B cell (primary cell): ENCODE measurements around the gene CPNE2. TPM values are rescaled to one million over a fixed set of nuclear protein-coding genes. Genes with fewer than 3 reads are reported as not detected.

Experiments
- ATAC-seq: fragments of 200-7000 bp; cut with Tn5 transposase; one replicate; pipeline ENCODE4 v1.10.0; 2021; ENCODE audit warnings: low read depth, mild to moderate bottlenecking, moderate number of reproducible peaks, moderate library complexity
- CTCF ChIA-PET: fragments of 350-600 bp; sonication (Branson Sonifier 250); formaldehyde crosslinking; loops from one replicate; lab custom pipeline; 2021; ENCODE audit warnings: antibody characterized with exemption, inconsistent platforms; lab: Charles Lee
- POLR2A ChIA-PET: fragments of 350-600 bp; sonication (Branson Sonifier 250); formaldehyde crosslinking; loops from one replicate; lab custom pipeline; 2021; ENCODE audit warnings: antibody characterized with exemption; lab: Charles Lee
- DNase-seq: peaks from one replicate; pipeline ENCODE4 v3.0.0; 2013
- H2AFZ ChIP-seq: 2 replicates; pipeline ENCODE4 v1.6.1; 2012; ENCODE audit warnings: mild to moderate bottlenecking, low read depth, low read length; ENCODE audit not compliant: insufficient read depth, poor library complexity, severe bottlenecking
- H3K27ac ChIP-seq, 2 donors: 1 replicate in 1 of 2; 2 replicates in 1 of 2; pipeline ENCODE4 v1.5.1; 2012 to 2013; ENCODE audit warnings: low read length in 2 of 2, mild to moderate bottlenecking in 2 of 2, moderate library complexity in 1 of 2
- H3K27me3 ChIP-seq, 4 experiments: fragments of 200-600 bp in 1 of 4; sonication (generic) in 1 of 4; replicated peaks in 1 of 4; 1 replicate in 2 of 4; 2 replicates in 2 of 4; pipeline versions ENCODE4 v1.6.1 to v1.7.0; 2013 to 2016; ENCODE audit warnings: low read length in 3 of 4, mild to moderate bottlenecking in 2 of 4, mixed read lengths in 1 of 4, moderate library complexity in 1 of 4; ENCODE audit not compliant: insufficient read depth in 4 of 4, control insufficient read depth in 3 of 4; ENCODE audit errors: control extremely low read depth in 1 of 4
- H3K36me3 ChIP-seq, 2 experiments: replicated peaks in 1 of 2; 1 replicate in 1 of 2; 2 replicates in 1 of 2; pipeline versions ENCODE4 v1.6.1 to v1.7.1; 2013; ENCODE audit warnings: low read length in 1 of 2; ENCODE audit not compliant: insufficient read depth in 2 of 2, control insufficient read depth in 1 of 2; ENCODE audit errors: control extremely low read depth in 1 of 2, extremely low read depth in 1 of 2
- H3K4me1 ChIP-seq, 2 donors: fragments of 200-600 bp in 1 of 2; sonication (generic) in 1 of 2; 1 replicate in 1 of 2; 2 replicates in 1 of 2; pipeline versions ENCODE4 v1.5.1 to v1.6.1; 2013 to 2017; ENCODE audit warnings: low read length in 2 of 2; ENCODE audit not compliant: control insufficient read depth in 2 of 2, insufficient read depth in 2 of 2
- H3K4me2 ChIP-seq: replicated peaks from 2 replicates; pipeline ENCODE3; 2012; ENCODE audit warnings: mild to moderate bottlenecking, low read depth, low read length; ENCODE audit not compliant: poor library complexity, severe bottlenecking
- H3K4me3 ChIP-seq, 5 experiments: fragments of 200-600 bp in 1 of 5; sonication (generic) in 1 of 5; 1 replicate in 3 of 5; 2 replicates in 2 of 5; pipeline versions ENCODE4 v1.5.1 to v1.7.0; 2011 to 2016; ENCODE audit warnings: low read length in 4 of 5, mild to moderate bottlenecking in 4 of 5, low read depth in 2 of 5, control low read depth in 1 of 5, moderate library complexity in 1 of 5; ENCODE audit not compliant: insufficient read depth in 1 of 5; ENCODE audit errors: control extremely low read depth in 1 of 5, extremely low read depth in 1 of 5
- H3K79me2 ChIP-seq: fragments of 200-600 bp; sonication (generic); one replicate; pipeline ENCODE4 v1.6.0; 2016; ENCODE audit warnings: low read length; ENCODE audit not compliant: control insufficient read depth, insufficient read depth
- H3K9ac ChIP-seq: fragments of 200-600 bp; sonication (generic); 2 replicates; pipeline ENCODE4 v1.6.1; 2017; ENCODE audit warnings: mild to moderate bottlenecking, low read length, moderate library complexity
- H3K9me3 ChIP-seq, 3 donors: one replicate each; pipeline versions ENCODE4 v1.6.1 to v1.7.1; 2013; ENCODE audit warnings: low read length in 2 of 3; ENCODE audit not compliant: control insufficient read depth in 2 of 3, insufficient read depth in 1 of 3; ENCODE audit errors: control extremely low read depth in 1 of 3
- H4K20me1 ChIP-seq: 2 replicates; pipeline ENCODE4 v1.6.0; 2012; ENCODE audit warnings: mild to moderate bottlenecking, low read length; ENCODE audit not compliant: insufficient read depth, control insufficient read depth, poor library complexity, severe bottlenecking
- H3K27ac Mint-ChIP-seq: one replicate; pipeline ENCODE4 v1.8.0; 2021; ENCODE audit warnings: mixed read lengths
- H3K27me3 Mint-ChIP-seq: one replicate; pipeline ENCODE4 v1.8.0; 2021; ENCODE audit warnings: mixed read lengths
- H3K4me1 Mint-ChIP-seq: one replicate; pipeline ENCODE4 v1.8.0; 2021; ENCODE audit warnings: mixed read lengths
- H3K4me3 Mint-ChIP-seq: one replicate; pipeline ENCODE4 v1.8.0; 2021; ENCODE audit warnings: mixed read lengths
- H3K9me3 Mint-ChIP-seq: one replicate; pipeline ENCODE4 v1.8.0; 2022; ENCODE audit warnings: mixed read lengths; ENCODE audit not compliant: insufficient read depth
- EZH2 ChIP-seq: IDR thresholded peaks from 2 replicates; pipeline ENCODE4 v1.6.1; 2012; ENCODE audit warnings: borderline replicate concordance, low read depth, mild to moderate bottlenecking, moderate library complexity, low read length; ENCODE audit not compliant: insufficient read depth, poor library complexity, severe bottlenecking
- WGBS: methylation state at CpG from one replicate; pipeline ENCODE4 v1.1.5; 2013; ENCODE audit warnings: missing lambda C conversion rate; ENCODE audit not compliant: insufficient coverage; 5-methylcytosine and 5-hydroxymethylcytosine counted together
- intact Hi-C: fragments of 100-400 bp; cut with micrococcal nuclease; formaldehyde crosslinking; loops from one replicate; pipeline ENCODE4 v1.10.0; 2022
- polyA plus RNA-seq: library from polyadenylated mRNA; depleted of rRNA; stranded (reverse); fragments of >200 nt; gene quantifications from 2 replicates; pipeline ENCODE4 v1.2.3, GENCODE V29; 2012
- total RNA-seq, 2 donors: library from RNA; stranded (reverse); fragments of 120-200 nt in 1 of 2; gene quantifications; 1 replicate in 1 of 2; 2 replicates in 1 of 2; pipeline versions ENCODE4 v1.2.3 to v1.2.4, GENCODE V29; 2013 to 2022
- TF ChIP-seq, protein P1 (sequence below): fragments of 200-600 bp; IDR thresholded peaks from one replicate; pipeline ENCODE4 v1.8.0; 2022; ENCODE audit warnings: antibody characterized with exemption, mild to moderate bottlenecking

The CPNE2 gene
- total and polyA plus RNA-seq, 2 donors (not counting 1 experiment from before 2014, with no cell fraction given) = 1.5 to 2.9 TPM

- Histone ChIP-seq H3K9me3 (no peaks in the 10 kb centered on the region), H3K27me3 (no peaks in the 10 kb centered on the region), H3K4me3 (no peak overlapping the region), H3K4me1 (peaks cover 53 to 56% of the 10 kb centered on the region in 2 donors), H3K27ac (no peak overlapping the region), H3K9ac (no peak overlapping the region), H3K79me2 (no peaks in the 10 kb centered on the region), H4K20me1 (no peaks in the 10 kb centered on the region), H3K36me3 (no peaks in the 10 kb centered on the region), H2AFZ (no peak overlapping the region), H3K4me2 (no peak overlapping the region)
- TF ChIP-seq EZH2 = no peak
- TF ChIP-seq, protein P1, sequence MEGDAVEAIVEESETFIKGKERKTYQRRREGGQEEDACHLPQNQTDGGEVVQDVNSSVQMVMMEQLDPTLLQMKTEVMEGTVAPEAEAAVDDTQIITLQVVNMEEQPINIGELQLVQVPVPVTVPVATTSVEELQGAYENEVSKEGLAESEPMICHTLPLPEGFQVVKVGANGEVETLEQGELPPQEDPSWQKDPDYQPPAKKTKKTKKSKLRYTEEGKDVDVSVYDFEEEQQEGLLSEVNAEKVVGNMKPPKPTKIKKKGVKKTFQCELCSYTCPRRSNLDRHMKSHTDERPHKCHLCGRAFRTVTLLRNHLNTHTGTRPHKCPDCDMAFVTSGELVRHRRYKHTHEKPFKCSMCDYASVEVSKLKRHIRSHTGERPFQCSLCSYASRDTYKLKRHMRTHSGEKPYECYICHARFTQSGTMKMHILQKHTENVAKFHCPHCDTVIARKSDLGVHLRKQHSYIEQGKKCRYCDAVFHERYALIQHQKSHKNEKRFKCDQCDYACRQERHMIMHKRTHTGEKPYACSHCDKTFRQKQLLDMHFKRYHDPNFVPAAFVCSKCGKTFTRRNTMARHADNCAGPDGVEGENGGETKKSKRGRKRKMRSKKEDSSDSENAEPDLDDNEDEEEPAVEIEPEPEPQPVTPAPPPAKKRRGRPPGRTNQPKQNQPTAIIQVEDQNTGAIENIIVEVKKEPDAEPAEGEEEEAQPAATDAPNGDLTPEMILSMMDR = no peak
- H3K27me3 Mint-ChIP-seq = no peaks in the 10 kb centered on the region
- WGBS = 79% methylated on average over 8 of the region's 10 CpGs
- ATAC-seq (no peak), DNase-seq (no peak)
- H3K4me3 Mint-ChIP-seq = no peak overlapping the region
- H3K27ac Mint-ChIP-seq = no peak overlapping the region
- H3K4me1 Mint-ChIP-seq = peaks cover 63% of the 10 kb centered on the region
- POLR2A ChIA-PET = no interaction called here
- no peaks in the 10 kb centered on the region for H3K9me3 Mint-ChIP-seq
- intact Hi-C loops = no loop called here
- CTCF ChIA-PET = interaction anchor here (1.2 kb wide), 1 partner anchor 48 kb away, joined by 3 read pairs; no protein-coding TSS in a partner anchor
These were observed 45.3 kb downstream of the CPNE2 start for GRCh38 chr16:57137566-57138273.

DNA sequence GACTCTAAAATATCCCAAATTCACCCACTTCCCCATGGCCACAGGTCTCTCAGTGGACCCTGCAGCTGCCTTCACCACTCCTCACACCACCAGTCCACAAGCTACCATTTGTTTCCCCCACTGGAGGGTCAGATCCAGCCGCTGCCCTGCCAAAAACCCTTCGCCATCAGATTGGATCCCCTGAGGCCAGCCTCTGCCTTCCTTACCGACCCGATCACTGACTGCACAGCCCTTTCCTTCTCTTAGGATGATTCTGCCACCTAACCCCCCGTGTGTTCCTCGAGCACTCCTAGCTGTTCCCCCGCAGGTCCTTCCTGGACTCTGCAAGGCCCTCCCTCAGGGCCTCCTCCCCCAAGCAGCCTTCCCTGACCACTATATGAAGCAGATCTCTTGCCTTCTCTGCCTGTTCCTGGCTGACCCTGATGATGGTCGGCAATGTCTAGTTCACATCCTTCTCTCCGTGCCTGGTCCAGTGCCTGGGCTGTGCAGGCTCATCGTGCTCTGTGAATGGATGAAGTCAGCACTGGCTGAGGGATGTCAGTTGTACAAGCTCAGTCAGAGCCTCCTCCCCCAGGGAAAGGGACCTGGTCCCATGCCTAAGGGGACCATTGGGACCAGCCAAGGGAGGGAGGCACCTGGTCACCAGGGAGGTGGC lies 46.0 kb downstream of the CPNE2 start:
- H3K4me1 Mint-ChIP-seq = peaks cover 63% of the 10 kb centered on the region
- no peak overlapping the region for H3K27ac Mint-ChIP-seq

More for the DNA sequence above, 46.0 kb downstream of the CPNE2 start:
- no peaks in the 10 kb centered on the region for H3K9me3 ChIP-seq
- intact Hi-C loops = no loop called here
- ChIA-PET POLR2A (no interaction called here), CTCF (interaction anchor here (1.2 kb wide), 1 partner anchor 49 kb away, joined by 3 read pairs; no protein-coding TSS in a partner anchor)
- no peak for ATAC-seq
- no peaks in the 10 kb centered on the region for H3K36me3 ChIP-seq
- H3K4me2 ChIP-seq = no peak overlapping the region
- no peaks in the 10 kb centered on the region for H3K9me3 Mint-ChIP-seq
- H4K20me1 ChIP-seq = no peaks in the 10 kb centered on the region
- TF ChIP-seq EZH2 = no peak
- TF ChIP-seq, protein P1 = no peak
- H3K4me1 ChIP-seq = peaks cover 57 to 63% of the 10 kb centered on the region in 2 donors
- WGBS = 88% methylated on average over 10 of the region's 10 CpGs
- no peaks in the 10 kb centered on the region for H3K27me3 ChIP-seq
- H3K4me3 ChIP-seq = no peak overlapping the region
- no peaks in the 10 kb centered on the region for H3K79me2 ChIP-seq
- H3K4me3 Mint-ChIP-seq = no peak overlapping the region
- no peak overlapping the region for H2AFZ ChIP-seq
- no peak overlapping the region for H3K27ac ChIP-seq
- H3K27me3 Mint-ChIP-seq = no peaks in the 10 kb centered on the region
- no peak for DNase-seq
- no peak overlapping the region for H3K9ac ChIP-seq
